NCI-H510A (cell line): ENCODE measurements around the gene NUMA1.

Experiments
- DNase-seq: peaks from one replicate; lab custom pipeline; 2025; lab: John Stamatoyannopoulos, UW

NUMA1 gene

GRCh38 chr11:72058416-72059034, 21.8 kb downstream of the NUMA1 start:
- peak; percentile 73 for DNase-seq

- no peak for DNase-seq
Observed at GRCh38 chr11:72048766-72049460, 31.4 kb downstream of the NUMA1 start.

- no peak for DNase-seq
Observed at GRCh38 chr11:72045849-72046248, 34.5 kb downstream of the NUMA1 start.

- DNase-seq, result no peak
Observed at GRCh38 chr11:72042064-72042745, 38.1 kb downstream of the NUMA1 start.

- peak; percentile 40 for DNase-seq
Observed at GRCh38 chr11:72041364-72042063, 38.8 kb downstream of the NUMA1 start.

- DNase-seq, result peak; percentile 73
Observed at GRCh38 chr11:72040491-72041363, 39.6 kb downstream of the NUMA1 start.

- no peak for DNase-seq
Observed at GRCh38 chr11:72039856-72040401, 40.4 kb downstream of the NUMA1 start.

- DNase-seq, result no peak
Observed at GRCh38 chr11:72039031-72039855, 41.1 kb downstream of the NUMA1 start.

- no peak for DNase-seq
Observed at GRCh38 chr11:72038491-72038890, 41.9 kb downstream of the NUMA1 start.

- DNase-seq, result no peak
Observed at GRCh38 chr11:72037554-72038311, 42.6 kb downstream of the NUMA1 start.

- no peak for DNase-seq
Observed at GRCh38 chr11:72036687-72037086, 43.7 kb downstream of the NUMA1 start.

- DNase-seq, result no peak
Observed at GRCh38 chr11:72030472-72031045, 49.8 kb downstream of the NUMA1 start.

- no peak for DNase-seq
Observed at GRCh38 chr11:72026090-72026489, 54.3 kb downstream of the NUMA1 start.

GRCh38 chr11:72024069-72024754, 56.1 kb downstream of the NUMA1 start:
- DNase-seq, result no peak

GRCh38 chr11:72023335-72023734, 57.0 kb downstream of the NUMA1 start:
- no peak for DNase-seq

- no peak for DNase-seq
Observed at GRCh38 chr11:72018171-72018570, 62.2 kb downstream of the NUMA1 start.

GRCh38 chr11:72015511-72016061, 64.8 kb downstream of the NUMA1 start:
- DNase-seq, result no peak

- DNase-seq, result no peak
Observed at GRCh38 chr11:72014761-72015320, 65.5 kb downstream of the NUMA1 start.
